Measurements from ENCODE around the gene ANKRD42.

DNA sequence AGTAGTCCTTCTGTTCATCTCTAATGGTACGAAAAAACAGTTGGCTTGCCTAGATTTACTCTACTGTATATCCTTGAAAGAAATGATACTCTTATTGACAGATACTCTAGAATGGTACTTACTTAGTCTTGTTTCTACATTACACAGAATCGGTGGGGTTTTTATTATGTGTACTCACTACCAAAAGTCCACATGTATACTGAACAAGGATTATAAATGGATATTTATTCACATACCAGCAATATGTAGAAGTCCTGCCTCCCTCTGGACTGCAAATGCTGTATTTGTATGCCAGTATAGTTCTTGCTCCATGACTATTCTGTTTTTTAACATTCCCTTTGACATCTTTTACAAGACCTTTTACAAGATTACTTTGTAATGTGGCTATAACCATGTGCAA, 22.6 kb upstream of the ANKRD42 start:
- TF ChIP-seq CTCF (IDR thresholded peaks at IDR 0.05): no peak
- no peak for TF ChIP-seq POLR2A (IDR thresholded peaks at IDR 0.05)

Measured in thyroid gland (tissue), 4 donors.